ENCODE measurements around the gene MTMR4.

Gene MTMR4

DNA sequence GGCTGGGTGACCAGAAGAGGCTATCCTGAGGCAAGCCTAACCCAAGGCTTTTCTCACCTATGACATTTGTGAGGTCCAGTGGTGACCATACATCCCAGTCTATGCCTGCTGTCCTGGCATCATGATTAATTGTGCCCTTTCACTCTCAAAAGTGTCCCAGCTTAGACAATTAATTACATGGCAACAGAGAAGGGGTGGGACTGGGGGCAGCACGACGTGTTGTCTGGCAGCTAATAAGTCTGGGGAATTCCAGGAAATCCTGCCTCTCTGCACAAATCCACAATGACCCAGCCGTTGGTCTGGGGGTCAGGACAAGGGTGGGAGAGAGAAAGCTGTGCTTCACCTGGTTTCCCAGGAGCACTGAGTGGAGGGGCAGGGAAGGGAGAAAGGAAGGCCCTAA, 14.0 kb upstream of the MTMR4 start:
- no peak for ATAC-seq
- TF ChIP-seq ZFP30 (CRISPR knock-in tag; IDR thresholded peaks at IDR 0.05) (no peak), RARB (CRISPR knock-in tag; IDR thresholded peaks at IDR 0.05) (no peak), GLIS3 (CRISPR knock-in tag; IDR thresholded peaks at IDR 0.05) (no peak), CSRNP3 (CRISPR knock-in tag; IDR thresholded peaks at IDR 0.05) (no peak), ZFP3 (CRISPR knock-in tag; IDR thresholded peaks at IDR 0.05) (no peak), TOX (CRISPR knock-in tag; IDR thresholded peaks at IDR 0.05; ENCODE audit: borderline replicate concordance) (no peak), ZNF8 (CRISPR knock-in tag; IDR thresholded peaks at IDR 0.05) (no peak), CSDC2 (CRISPR knock-in tag; IDR thresholded peaks at IDR 0.05) (no peak), SNAI2 (CRISPR knock-in tag; IDR thresholded peaks at IDR 0.05) (no peak), ARNTL (CRISPR knock-in tag; IDR thresholded peaks at IDR 0.05; ENCODE audit: borderline replicate concordance, low read depth) (no peak), PPARA (CRISPR knock-in tag; IDR thresholded peaks at IDR 0.05; ENCODE audit: borderline replicate concordance) (no peak), PATZ1 (CRISPR knock-in tag; IDR thresholded peaks at IDR 0.05; ENCODE audit: borderline replicate concordance) (no peak), ESRRG (CRISPR knock-in tag; IDR thresholded peaks at IDR 0.05) (no peak), TCF4 (CRISPR knock-in tag; IDR thresholded peaks at IDR 0.05; ENCODE audit: borderline replicate concordance) (no peak), ZNF565 (CRISPR knock-in tag; conservative IDR thresholded peaks at IDR 0.05; ENCODE audit: low read depth) (no peak), ZC3H10 (CRISPR knock-in tag; IDR thresholded peaks at IDR 0.05) (no peak), ISL1 (CRISPR knock-in tag; IDR thresholded peaks at IDR 0.05) (no peak), OSR1 (CRISPR knock-in tag; IDR thresholded peaks at IDR 0.05) (no peak)
- TF ChIP-seq, protein P1, sequence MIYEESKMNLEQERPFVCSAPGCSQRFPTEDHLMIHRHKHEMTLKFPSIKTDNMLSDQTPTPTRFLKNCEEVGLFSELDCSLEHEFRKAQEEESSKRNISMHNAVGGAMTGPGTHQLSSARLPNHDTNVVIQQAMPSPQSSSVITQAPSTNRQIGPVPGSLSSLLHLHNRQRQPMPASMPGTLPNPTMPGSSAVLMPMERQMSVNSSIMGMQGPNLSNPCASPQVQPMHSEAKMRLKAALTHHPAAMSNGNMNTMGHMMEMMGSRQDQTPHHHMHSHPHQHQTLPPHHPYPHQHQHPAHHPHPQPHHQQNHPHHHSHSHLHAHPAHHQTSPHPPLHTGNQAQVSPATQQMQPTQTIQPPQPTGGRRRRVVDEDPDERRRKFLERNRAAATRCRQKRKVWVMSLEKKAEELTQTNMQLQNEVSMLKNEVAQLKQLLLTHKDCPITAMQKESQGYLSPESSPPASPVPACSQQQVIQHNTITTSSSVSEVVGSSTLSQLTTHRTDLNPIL (CRISPR knock-in tag; IDR thresholded peaks at IDR 0.05; ENCODE audit: low read depth): no peak
- TF ChIP-seq, protein P2, sequence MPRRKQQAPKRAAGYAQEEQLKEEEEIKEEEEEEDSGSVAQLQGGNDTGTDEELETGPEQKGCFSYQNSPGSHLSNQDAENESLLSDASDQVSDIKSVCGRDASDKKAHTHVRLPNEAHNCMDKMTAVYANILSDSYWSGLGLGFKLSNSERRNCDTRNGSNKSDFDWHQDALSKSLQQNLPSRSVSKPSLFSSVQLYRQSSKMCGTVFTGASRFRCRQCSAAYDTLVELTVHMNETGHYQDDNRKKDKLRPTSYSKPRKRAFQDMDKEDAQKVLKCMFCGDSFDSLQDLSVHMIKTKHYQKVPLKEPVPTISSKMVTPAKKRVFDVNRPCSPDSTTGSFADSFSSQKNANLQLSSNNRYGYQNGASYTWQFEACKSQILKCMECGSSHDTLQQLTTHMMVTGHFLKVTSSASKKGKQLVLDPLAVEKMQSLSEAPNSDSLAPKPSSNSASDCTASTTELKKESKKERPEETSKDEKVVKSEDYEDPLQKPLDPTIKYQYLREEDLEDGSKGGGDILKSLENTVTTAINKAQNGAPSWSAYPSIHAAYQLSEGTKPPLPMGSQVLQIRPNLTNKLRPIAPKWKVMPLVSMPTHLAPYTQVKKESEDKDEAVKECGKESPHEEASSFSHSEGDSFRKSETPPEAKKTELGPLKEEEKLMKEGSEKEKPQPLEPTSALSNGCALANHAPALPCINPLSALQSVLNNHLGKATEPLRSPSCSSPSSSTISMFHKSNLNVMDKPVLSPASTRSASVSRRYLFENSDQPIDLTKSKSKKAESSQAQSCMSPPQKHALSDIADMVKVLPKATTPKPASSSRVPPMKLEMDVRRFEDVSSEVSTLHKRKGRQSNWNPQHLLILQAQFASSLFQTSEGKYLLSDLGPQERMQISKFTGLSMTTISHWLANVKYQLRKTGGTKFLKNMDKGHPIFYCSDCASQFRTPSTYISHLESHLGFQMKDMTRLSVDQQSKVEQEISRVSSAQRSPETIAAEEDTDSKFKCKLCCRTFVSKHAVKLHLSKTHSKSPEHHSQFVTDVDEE (CRISPR knock-in tag; IDR thresholded peaks at IDR 0.05): no peak

DNA sequence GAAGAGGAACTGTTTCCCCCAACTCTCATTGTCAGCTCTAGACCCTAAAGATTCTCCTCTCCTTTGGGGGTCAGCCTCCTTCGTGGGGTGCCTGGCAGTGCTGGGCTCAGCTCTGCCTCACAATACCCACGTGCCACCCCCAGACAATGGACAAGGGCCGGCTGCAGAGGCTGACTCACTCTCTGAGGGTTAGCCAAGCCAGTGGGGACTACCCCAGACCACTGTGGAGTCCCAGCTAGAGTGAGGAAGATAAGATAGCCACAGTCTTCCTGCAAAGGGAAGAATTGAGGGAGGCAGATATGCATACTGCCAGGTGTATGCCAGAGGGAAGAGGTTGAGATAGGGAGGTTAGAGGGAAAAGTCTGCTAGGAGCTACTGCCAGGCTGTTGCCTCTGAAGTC, 13.5 kb upstream of the MTMR4 start:
- TF ChIP-seq OSR1 (CRISPR knock-in tag; IDR thresholded peaks at IDR 0.05): no peak
- no peak for TF ChIP-seq ZNF565 (CRISPR knock-in tag; conservative IDR thresholded peaks at IDR 0.05; ENCODE audit: low read depth)
- no peak for TF ChIP-seq ZC3H10 (CRISPR knock-in tag; IDR thresholded peaks at IDR 0.05)
- no peak for TF ChIP-seq ZFP3 (CRISPR knock-in tag; IDR thresholded peaks at IDR 0.05)
- TF ChIP-seq ZFP30 (CRISPR knock-in tag; IDR thresholded peaks at IDR 0.05): no peak
- no peak for TF ChIP-seq RARB (CRISPR knock-in tag; IDR thresholded peaks at IDR 0.05)
- TF ChIP-seq PPARA (CRISPR knock-in tag; IDR thresholded peaks at IDR 0.05; ENCODE audit: borderline replicate concordance): no peak
- TF ChIP-seq, protein P2 (CRISPR knock-in tag; IDR thresholded peaks at IDR 0.05): no peak
- no peak for TF ChIP-seq CSRNP3 (CRISPR knock-in tag; IDR thresholded peaks at IDR 0.05)
- no peak for TF ChIP-seq BACH2 (CRISPR knock-in tag; IDR thresholded peaks at IDR 0.05; ENCODE audit: borderline replicate concordance)
- TF ChIP-seq, protein P1 (CRISPR knock-in tag; IDR thresholded peaks at IDR 0.05; ENCODE audit: low read depth): no peak
- no peak for TF ChIP-seq GLIS3 (CRISPR knock-in tag; IDR thresholded peaks at IDR 0.05)
- no peak for TF ChIP-seq ISL1 (CRISPR knock-in tag; IDR thresholded peaks at IDR 0.05)
- TF ChIP-seq CSDC2 (CRISPR knock-in tag; IDR thresholded peaks at IDR 0.05): no peak
- TF ChIP-seq ARNTL (CRISPR knock-in tag; IDR thresholded peaks at IDR 0.05; ENCODE audit: borderline replicate concordance, low read depth): no peak
- no peak for TF ChIP-seq PATZ1 (CRISPR knock-in tag; IDR thresholded peaks at IDR 0.05; ENCODE audit: borderline replicate concordance)
- no peak for TF ChIP-seq ZNF8 (CRISPR knock-in tag; IDR thresholded peaks at IDR 0.05)
- no peak for TF ChIP-seq ESRRG (CRISPR knock-in tag; IDR thresholded peaks at IDR 0.05)
- TF ChIP-seq TCF4 (CRISPR knock-in tag; IDR thresholded peaks at IDR 0.05; ENCODE audit: borderline replicate concordance): no peak
- no peak for TF ChIP-seq TOX (CRISPR knock-in tag; IDR thresholded peaks at IDR 0.05; ENCODE audit: borderline replicate concordance)
- no peak for ATAC-seq
